Right ventricle myocardium superior (tissue), 1 donor: ENCODE data around the gene DPEP2NB. TPM values are rescaled to one million over a fixed set of nuclear protein-coding genes. Genes with fewer than 3 reads are reported as not detected.
"Not testable (repeated sequence)": the region's sequence is repeated elsewhere in the genome, so short reads cannot be mapped to it uniquely, and the experiment has no call there.

ENCODE experiments used
- ATAC-seq: fragments of 200-7000 bp; cut with Tn5 transposase; one replicate; pipeline ENCODE4 v1.9.1; 2020; ENCODE audit warnings: mild to moderate bottlenecking; ENCODE audit not compliant: poor library complexity
- DNase-seq: peaks from one replicate; pipeline ENCODE4 v3.0.0-alpha.2; 2020
- intact Hi-C: fragments of 100-400 bp; cut with DNase I; formaldehyde crosslinking; loops from one replicate; pipeline ENCODE4 v1.11.2; 2022
- long read RNA-seq: library from polyadenylated mRNA; unstranded; transcript quantifications from one replicate; pipeline ENCODE4 v2.0.0, GENCODE V29; 2021
- total RNA-seq: library from RNA; stranded (reverse); fragmentation: NEBNext Ultra II Directional; extraction: Animal tissue kit (Norgen Biotek cat#: 25700); gene quantifications from one replicate; pipeline ENCODE4 v1.2.1, GENCODE V29; 2021
- donor health status: DM: no; HTN: yes; CAD: no; lungs with severe emphysema.

Gene DPEP2NB
- not detected for total RNA-seq
- long read RNA-seq = 0 reads

- no peak for ATAC-seq
- intact Hi-C loops = no loop called here
- no peak for DNase-seq
These were observed at the start of gene DPEP2NB for GRCh38 chr16:68015681-68016080. Gene DPEP2NB (minus strand): TSS chr16:68015911. CDS start chr16:68015770, 141 bp downstream.

DNA sequence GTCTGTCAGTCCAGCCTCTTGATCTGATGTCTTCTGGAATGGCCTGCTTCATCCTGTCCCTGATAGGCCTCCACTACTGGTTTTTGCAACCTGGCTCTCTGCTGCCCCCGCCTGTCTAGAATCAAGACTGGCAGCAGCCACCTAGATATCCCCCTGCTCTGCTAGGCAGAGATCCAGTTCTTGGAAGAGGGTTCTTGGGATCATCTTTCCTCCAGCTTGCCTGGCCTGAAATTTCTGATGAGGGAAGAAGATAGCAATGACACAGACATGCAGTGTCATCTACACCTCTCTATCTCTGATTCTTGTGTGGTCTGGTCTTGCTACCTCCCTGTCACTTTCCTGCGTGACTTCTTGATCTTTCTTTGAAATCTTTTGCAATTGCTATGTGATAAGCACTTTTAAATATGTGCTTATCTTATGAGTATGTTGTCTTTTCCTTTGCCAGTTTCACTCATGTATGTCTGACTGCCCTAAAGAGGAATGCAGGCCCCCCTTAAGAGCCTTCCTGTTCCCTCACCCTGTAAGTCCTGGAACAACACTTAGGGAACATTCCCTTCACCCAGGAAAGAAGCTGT, 49.2 kb upstream of the DPEP2NB start:
- peak; percentile 81 for DNase-seq
- ATAC-seq = peak; percentile 74
- intact Hi-C loops = no loop called here

DNA sequence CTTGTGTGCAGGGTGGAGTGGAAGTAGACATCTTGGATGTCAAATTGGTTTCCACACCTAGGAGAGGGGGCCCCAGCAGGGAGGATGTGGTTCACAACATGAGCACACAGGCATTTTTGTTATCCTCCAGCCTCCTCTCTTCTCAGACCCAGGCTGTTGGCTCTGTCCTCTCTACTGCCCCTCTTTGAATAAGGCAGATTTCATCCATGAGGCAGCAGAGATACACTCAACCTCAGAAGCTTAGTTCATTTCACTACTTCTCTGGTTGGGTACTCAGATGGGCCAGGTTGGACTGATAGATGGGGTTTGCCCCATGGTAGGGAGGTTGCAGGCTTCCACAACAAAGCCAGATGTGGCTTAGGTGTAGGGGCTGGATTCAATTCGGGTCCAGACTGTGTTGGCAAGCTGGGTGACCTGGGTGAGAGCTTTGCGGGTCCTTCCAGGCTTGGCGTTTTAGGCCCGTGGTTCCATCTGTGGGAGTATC, 47.2 kb upstream of the DPEP2NB start:
- intact Hi-C loops = no loop called here
- DNase-seq (no peak), ATAC-seq (no peak)

GRCh38 chr16:68061396-68061795, 45.7 kb upstream of the DPEP2NB start:
- intact Hi-C loops = no loop called here
- no peak for DNase-seq
- ATAC-seq = no peak

GRCh38 chr16:68059804-68060203, 44.1 kb upstream of the DPEP2NB start:
- intact Hi-C loops = no loop called here
- ATAC-seq (no peak), DNase-seq (no peak)

- intact Hi-C loops = no loop called here
- no peak for ATAC-seq
- no peak for DNase-seq
These were observed 39.7 kb upstream of the DPEP2NB start for GRCh38 chr16:68055395-68055794.

DNA sequence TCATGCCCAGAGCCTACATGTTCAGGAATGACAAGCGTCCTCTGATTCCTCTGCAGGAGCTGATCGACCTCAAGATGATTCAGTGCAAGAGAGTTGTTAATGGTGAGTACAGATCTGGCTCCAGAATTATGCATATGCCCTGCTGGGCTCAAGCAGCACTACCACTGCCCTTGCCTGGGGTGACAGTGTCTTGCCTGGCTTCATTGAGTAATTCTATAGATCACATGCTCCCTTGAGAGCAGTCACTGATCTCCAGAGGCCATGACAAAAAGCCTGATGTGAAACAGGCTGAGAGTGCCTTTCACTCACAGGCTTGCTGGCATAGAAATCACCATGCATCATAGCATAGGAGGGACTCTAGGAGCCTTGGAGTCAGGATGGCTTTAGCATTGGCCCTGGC, 33.7 kb upstream of the DPEP2NB start:
- intact Hi-C loops = no loop called here
- DNase-seq = no peak
- no peak for ATAC-seq

DNA sequence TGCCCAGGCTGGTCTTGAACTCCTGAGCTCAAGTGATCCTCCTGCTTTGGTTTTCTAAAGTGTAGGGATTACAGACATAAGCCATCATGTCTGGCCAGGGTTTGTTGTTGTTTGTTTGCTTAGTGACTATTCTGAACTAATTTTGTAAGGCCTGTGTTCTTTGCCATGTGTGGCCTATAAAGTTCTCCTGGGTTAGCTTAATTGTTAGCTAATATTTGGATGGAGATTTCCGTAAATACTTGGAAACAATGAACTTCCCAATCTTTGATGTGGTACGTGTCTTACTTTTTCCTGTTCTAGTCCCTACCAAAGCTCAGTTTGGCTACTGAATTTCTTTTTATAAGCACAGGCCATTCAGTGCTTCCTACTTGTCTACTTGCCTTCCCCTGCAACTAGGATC, 32.3 kb upstream of the DPEP2NB start:
- intact Hi-C loops = no loop called here
- ATAC-seq = no peak
- no peak for DNase-seq

DNA sequence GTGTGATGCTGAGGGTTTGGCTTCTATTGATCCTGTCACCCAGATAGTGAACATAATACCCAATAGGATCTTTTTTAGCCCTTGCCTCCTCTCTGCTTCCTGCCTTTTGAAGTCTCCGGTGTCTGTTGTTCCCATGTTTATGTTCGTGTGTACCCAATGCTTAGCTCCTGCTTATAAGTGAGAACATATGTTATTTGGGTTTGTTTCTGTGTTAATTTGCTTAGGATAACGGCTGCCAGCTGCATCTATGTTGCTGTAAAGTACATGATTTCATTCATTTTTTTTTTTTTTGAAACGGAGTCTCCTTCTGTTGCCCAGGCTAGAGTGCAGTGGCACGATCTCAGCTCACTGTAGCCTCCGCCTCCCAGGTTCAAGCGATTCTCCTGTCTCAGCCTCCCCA, 30.4 kb upstream of the DPEP2NB start:
- intact Hi-C loops = no loop called here
- ATAC-seq = no peak
- DNase-seq = no peak

- intact Hi-C loops = no loop called here
- ATAC-seq (peak; percentile 56), DNase-seq (no peak)
These were observed 26.1 kb upstream of the DPEP2NB start for GRCh38 chr16:68041783-68042182.

- ATAC-seq (peak; percentile 97), DNase-seq (peak; percentile 89)
- intact Hi-C loops = no loop called here
These were observed 25.0 kb upstream of the DPEP2NB start for GRCh38 chr16:68040506-68041288.

- intact Hi-C loops = no loop called here
- ATAC-seq (no peak), DNase-seq (no peak)
These were observed 22.3 kb upstream of the DPEP2NB start for GRCh38 chr16:68037841-68038597.

GRCh38 chr16:68035227-68035626, 19.5 kb upstream of the DPEP2NB start:
- intact Hi-C loops = no loop called here
- ATAC-seq = no peak
- DNase-seq = no peak

DNA sequence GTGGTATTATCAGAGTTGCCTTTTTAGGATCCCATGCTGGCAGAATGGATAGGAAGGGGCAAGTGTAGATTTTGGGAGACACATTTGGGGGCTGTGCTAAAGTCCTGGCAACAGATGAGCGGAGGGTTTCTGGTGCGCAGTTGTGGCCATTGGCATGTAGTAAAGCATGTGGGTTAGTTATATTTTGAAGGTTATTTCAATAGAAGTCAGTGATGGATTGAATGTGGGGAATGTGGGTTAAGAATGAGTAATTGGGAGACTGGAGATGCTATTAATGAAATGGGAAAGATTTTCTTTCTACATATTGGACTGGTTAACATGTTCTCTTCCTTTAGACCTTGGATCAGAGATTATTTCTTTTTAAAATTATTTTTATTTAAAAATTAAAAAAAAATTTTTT, 17.4 kb upstream of the DPEP2NB start:
- intact Hi-C loops = loop anchor here (5.0 kb wide), 1 partner anchor 216 kb away; no protein-coding TSS in a partner anchor
- ATAC-seq (no peak), DNase-seq (no peak)

GRCh38 chr16:68031951-68032350, 16.2 kb upstream of the DPEP2NB start:
- ATAC-seq (no peak), DNase-seq (no peak)
- intact Hi-C loops = loop anchor here (5.0 kb wide), 1 partner anchor 215 kb away; no protein-coding TSS in a partner anchor

GRCh38 chr16:68030108-68030507, 14.4 kb upstream of the DPEP2NB start:
- not testable (repeated sequence) for ATAC-seq, DNase-seq
- intact Hi-C loops = loop anchor here (5.0 kb wide), 1 partner anchor 213 kb away; no protein-coding TSS in a partner anchor

GRCh38 chr16:68028996-68029395, 13.3 kb upstream of the DPEP2NB start:
- DNase-seq (no peak), ATAC-seq (no peak)
- intact Hi-C loops = no loop called here

GRCh38 chr16:68022728-68023537, 7.2 kb upstream of the DPEP2NB start, which contains the start of the genes DDX28 and DUS2:
Gene DDX28 (minus strand): TSS chr16:68023232. CDS start chr16:68023202, 30 bp downstream.
Gene DUS2 (plus strand): TSS chr16:68023284. CDS start chr16:68038024, 14,740 bp downstream.
- peak; percentile 98 for DNase-seq
- intact Hi-C loops = no loop called here
- ATAC-seq = peak; percentile 99
